ENCODE results near the gene AKAP6.

AKAP6 gene

GRCh38 chr14:32477396-32477795 is 148.3 kb downstream of the AKAP6 start:
- no peaks in the 10 kb centered on the region; the same call in 1 of the 2 replicates for H3K27me3 ChIP-seq (ENCODE audit: insufficient read depth, low read length)
- no peak overlapping the region for H3K27ac ChIP-seq (ENCODE audit: low read depth, low read length, poor library complexity, severe bottlenecking)
- no peaks in the 10 kb centered on the region for H3K9me3 ChIP-seq (ENCODE audit: low read length)
- no peaks in the 10 kb centered on the region for H3K4me1 ChIP-seq (ENCODE audit: insufficient read depth, low read length, severe bottlenecking)
- no peak overlapping the region for H3K4me3 ChIP-seq (ENCODE audit: low read depth, low read length, poor library complexity, severe bottlenecking)
- no peak overlapping the region for H3K4me2 ChIP-seq (ENCODE audit: low read length)
- no peaks in the 10 kb centered on the region for H3F3A ChIP-seq (ENCODE audit: insufficient read depth, low read length)
- H3K9me2 ChIP-seq (ENCODE audit: low read depth, low read length): no peaks in the 10 kb centered on the region
- no peaks in the 10 kb centered on the region for H3K36me3 ChIP-seq (ENCODE audit: insufficient read depth, low read length)
- no peaks in the 10 kb centered on the region for H3K79me2 ChIP-seq (ENCODE audit: insufficient read depth, low read length)
- no peak overlapping the region for H3K9ac ChIP-seq (ENCODE audit: low read length)
- no peaks in the 10 kb centered on the region for H4K20me1 ChIP-seq (ENCODE audit: insufficient read depth, low read length)
- no peak overlapping the region for H2AFZ ChIP-seq (ENCODE audit: low read length)
- no peak for TF ChIP-seq EZH2 (IDR thresholded peaks at IDR 0.05; ENCODE audit: borderline replicate concordance, low read length)
- no peak for TF ChIP-seq CTCF (IDR thresholded peaks at IDR 0.05; ENCODE audit: low read length)

- no peaks in the 10 kb centered on the region; the same call in 1 of the 2 replicates for H3K27me3 ChIP-seq (ENCODE audit: insufficient read depth, low read length)
- no peaks in the 10 kb centered on the region for H4K20me1 ChIP-seq (ENCODE audit: insufficient read depth, low read length)
- H2AFZ ChIP-seq (ENCODE audit: low read length): no peak overlapping the region
- H3K27ac ChIP-seq (ENCODE audit: low read depth, low read length, poor library complexity, severe bottlenecking): no peak overlapping the region
- H3K9me2 ChIP-seq (ENCODE audit: low read depth, low read length): no peaks in the 10 kb centered on the region
- H3K4me3 ChIP-seq (ENCODE audit: low read depth, low read length, poor library complexity, severe bottlenecking): no peak overlapping the region
- H3F3A ChIP-seq (ENCODE audit: insufficient read depth, low read length): no peaks in the 10 kb centered on the region
- TF ChIP-seq CTCF (IDR thresholded peaks at IDR 0.05; ENCODE audit: low read length): no peak
- no peak overlapping the region for H3K9ac ChIP-seq (ENCODE audit: low read length)
- no peaks in the 10 kb centered on the region for H3K79me2 ChIP-seq (ENCODE audit: insufficient read depth, low read length)
- H3K36me3 ChIP-seq (ENCODE audit: insufficient read depth, low read length): no peaks in the 10 kb centered on the region
- H3K4me2 ChIP-seq (ENCODE audit: low read length): no peak overlapping the region
- no peaks in the 10 kb centered on the region for H3K9me3 ChIP-seq (ENCODE audit: low read length)
- no peaks in the 10 kb centered on the region for H3K4me1 ChIP-seq (ENCODE audit: insufficient read depth, low read length, severe bottlenecking)
These were observed 149.0 kb downstream of the AKAP6 start for GRCh38 chr14:32478050-32478449.

- TF ChIP-seq EZH2 (IDR thresholded peaks at IDR 0.05; ENCODE audit: borderline replicate concordance, low read length): no peak
- TF ChIP-seq CTCF (IDR thresholded peaks at IDR 0.05; ENCODE audit: low read length): no peak
- no peak overlapping the region for H3K27ac ChIP-seq (ENCODE audit: low read depth, low read length, poor library complexity, severe bottlenecking)
- no peaks in the 10 kb centered on the region for H4K20me1 ChIP-seq (ENCODE audit: insufficient read depth, low read length)
- H3K79me2 ChIP-seq (ENCODE audit: insufficient read depth, low read length): no peaks in the 10 kb centered on the region
- no peaks in the 10 kb centered on the region for H3K9me2 ChIP-seq (ENCODE audit: low read depth, low read length)
- no peaks in the 10 kb centered on the region; the same call in 1 of the 2 replicates for H3K27me3 ChIP-seq (ENCODE audit: insufficient read depth, low read length)
- H3K36me3 ChIP-seq (ENCODE audit: insufficient read depth, low read length): no peaks in the 10 kb centered on the region
- no peaks in the 10 kb centered on the region for H3F3A ChIP-seq (ENCODE audit: insufficient read depth, low read length)
- H3K9ac ChIP-seq (ENCODE audit: low read length): no peak overlapping the region
- no peak overlapping the region for H3K4me3 ChIP-seq (ENCODE audit: low read depth, low read length, poor library complexity, severe bottlenecking)
- H3K4me2 ChIP-seq (ENCODE audit: low read length): no peak overlapping the region
- H3K4me1 ChIP-seq (ENCODE audit: insufficient read depth, low read length, severe bottlenecking): no peaks in the 10 kb centered on the region
- no peaks in the 10 kb centered on the region for H3K9me3 ChIP-seq (ENCODE audit: low read length)
- H2AFZ ChIP-seq (ENCODE audit: low read length): no peak overlapping the region
These were observed 151.2 kb downstream of the AKAP6 start for GRCh38 chr14:32480337-32480736.
